ENCODE measurements around the gene BUB3. TPM values are rescaled to one million over a fixed set of nuclear protein-coding genes. Genes with fewer than 3 reads are reported as not detected.

Gene BUB3
- total and polyA plus RNA-seq, 2 donors: 69.8 to 115 TPM

- WGBS: 1% methylated on average over 59 of the region's 59 CpGs
- no peaks in the 10 kb centered on the region for H3K4me1 ChIP-seq (ENCODE audit: insufficient read depth)
- peak overlapping the region; percentile 38 for H3K4me3 ChIP-seq (ENCODE audit: low read depth, low read length)
- DNase-seq (ENCODE audit: extremely low spot score): no peak
- no peak overlapping the region for H3K27ac ChIP-seq (ENCODE audit: low read depth)
- no peaks in the 10 kb centered on the region for H3K36me3 ChIP-seq (ENCODE audit: insufficient read depth)
These were observed 17.9 kb upstream of the BUB3 start for GRCh38 chr10:123136221-123136805.

- peak overlapping the region; percentile 17 for H3K4me3 ChIP-seq (ENCODE audit: low read depth, low read length)
- no peak overlapping the region for H3K27ac ChIP-seq (ENCODE audit: low read depth)
- H3K36me3 ChIP-seq (ENCODE audit: insufficient read depth): no peaks in the 10 kb centered on the region
- WGBS: 1% methylated on average over 83 of the region's 83 CpGs
- no peaks in the 10 kb centered on the region for H3K4me1 ChIP-seq (ENCODE audit: insufficient read depth)
- DNase-seq (ENCODE audit: extremely low spot score): no peak
These were observed 17.2 kb upstream of the BUB3 start for GRCh38 chr10:123136806-123137642.

GRCh38 chr10:123139165-123139520, 15.1 kb upstream of the BUB3 start:
- no peak overlapping the region for H3K4me3 ChIP-seq (ENCODE audit: low read depth, low read length)
- H3K4me1 ChIP-seq (ENCODE audit: insufficient read depth): no peaks in the 10 kb centered on the region
- DNase-seq (ENCODE audit: extremely low spot score): no peak
- 7% methylated on average over 7 of the region's 7 CpGs for WGBS
- no peak overlapping the region for H3K27ac ChIP-seq (ENCODE audit: low read depth)
- no peaks in the 10 kb centered on the region for H3K36me3 ChIP-seq (ENCODE audit: insufficient read depth)

GRCh38 chr10:123139521-123140163, 14.6 kb upstream of the BUB3 start:
- no peak for DNase-seq (ENCODE audit: extremely low spot score)
- no peaks in the 10 kb centered on the region for H3K36me3 ChIP-seq (ENCODE audit: insufficient read depth)
- no peak overlapping the region for H3K27ac ChIP-seq (ENCODE audit: low read depth)
- 2% methylated on average over 32 of the region's 32 CpGs for WGBS
- no peaks in the 10 kb centered on the region for H3K4me1 ChIP-seq (ENCODE audit: insufficient read depth)
- H3K4me3 ChIP-seq (ENCODE audit: low read depth, low read length): no peak overlapping the region

- Histone ChIP-seq H3K27ac (ENCODE audit: low read depth) (no peak overlapping the region), H3K36me3 (ENCODE audit: insufficient read depth) (no peaks in the 10 kb centered on the region), H3K4me1 (ENCODE audit: insufficient read depth) (no peaks in the 10 kb centered on the region), H3K4me3 (ENCODE audit: low read depth, low read length) (no peak overlapping the region)
- no peak for DNase-seq (ENCODE audit: extremely low spot score)
- WGBS: 4% methylated on average over 43 of the region's 43 CpGs
These were observed 13.8 kb upstream of the BUB3 start for GRCh38 chr10:123140164-123140982.

GRCh38 chr10:123140983-123141390, 13.2 kb upstream of the BUB3 start:
- H3K27ac ChIP-seq (ENCODE audit: low read depth): no peak overlapping the region
- no peaks in the 10 kb centered on the region for H3K36me3 ChIP-seq (ENCODE audit: insufficient read depth)
- H3K4me3 ChIP-seq (ENCODE audit: low read depth, low read length): no peak overlapping the region
- 7% methylated on average over 6 of the region's 6 CpGs for WGBS
- no peaks in the 10 kb centered on the region for H3K4me1 ChIP-seq (ENCODE audit: insufficient read depth)
- no peak for DNase-seq (ENCODE audit: extremely low spot score)

- WGBS: 7% methylated on average over 38 of the region's 38 CpGs
- DNase-seq (ENCODE audit: extremely low spot score): no peak
- Histone ChIP-seq H3K4me3 (ENCODE audit: low read depth, low read length) (no peak overlapping the region), H3K36me3 (ENCODE audit: insufficient read depth) (no peaks in the 10 kb centered on the region), H3K4me1 (ENCODE audit: insufficient read depth) (no peaks in the 10 kb centered on the region), H3K27ac (ENCODE audit: low read depth) (no peak overlapping the region)
These were observed 12.2 kb upstream of the BUB3 start for GRCh38 chr10:123141791-123142700.

GRCh38 chr10:123142701-123143161, 11.5 kb upstream of the BUB3 start:
- no peak for DNase-seq (ENCODE audit: extremely low spot score)
- no peak overlapping the region for H3K4me3 ChIP-seq (ENCODE audit: low read depth, low read length)
- WGBS: 3% methylated on average over 33 of the region's 33 CpGs
- H3K4me1 ChIP-seq (ENCODE audit: insufficient read depth): no peaks in the 10 kb centered on the region
- no peaks in the 10 kb centered on the region for H3K36me3 ChIP-seq (ENCODE audit: insufficient read depth)
- H3K27ac ChIP-seq (ENCODE audit: low read depth): no peak overlapping the region

- DNase-seq (ENCODE audit: extremely low spot score): no peak
- Histone ChIP-seq H3K27ac (ENCODE audit: low read depth) (no peak overlapping the region), H3K4me1 (ENCODE audit: insufficient read depth) (no peaks in the 10 kb centered on the region), H3K36me3 (ENCODE audit: insufficient read depth) (no peaks in the 10 kb centered on the region), H3K4me3 (ENCODE audit: low read depth, low read length) (no peak overlapping the region)
- WGBS: 3% methylated on average over 33 of the region's 33 CpGs
These were observed 10.9 kb upstream of the BUB3 start for GRCh38 chr10:123143162-123143824.

- no peak for DNase-seq (ENCODE audit: extremely low spot score)
- H3K4me1 ChIP-seq (ENCODE audit: insufficient read depth): no peaks in the 10 kb centered on the region
- 7% methylated on average over 10 of the region's 10 CpGs for WGBS
- no peaks in the 10 kb centered on the region for H3K36me3 ChIP-seq (ENCODE audit: insufficient read depth)
- no peak overlapping the region for H3K27ac ChIP-seq (ENCODE audit: low read depth)
- H3K4me3 ChIP-seq (ENCODE audit: low read depth, low read length): no peak overlapping the region
These were observed 10.4 kb upstream of the BUB3 start for GRCh38 chr10:123143825-123144168.

- Histone ChIP-seq H3K36me3 (ENCODE audit: insufficient read depth) (no peaks in the 10 kb centered on the region), H3K4me3 (ENCODE audit: low read depth, low read length) (no peak overlapping the region), H3K27ac (ENCODE audit: low read depth) (no peak overlapping the region), H3K4me1 (ENCODE audit: insufficient read depth) (no peaks in the 10 kb centered on the region)
- 2% methylated on average over 29 of the region's 29 CpGs for WGBS
- no peak for DNase-seq (ENCODE audit: extremely low spot score)
These were observed 9.3 kb upstream of the BUB3 start for GRCh38 chr10:123144697-123145541.
